ENCODE data around the gene PSMB11.

PSMB11 gene

GRCh38 chr14:23040100-23040499, 1.9 kb upstream of the PSMB11 start:
- Histone ChIP-seq H3K79me2 (ENCODE audit: insufficient read depth, low read length) (no peaks in the 10 kb centered on the region), H4K20me1 (ENCODE audit: insufficient read depth, low read length) (no peaks in the 10 kb centered on the region), H3K4me3 (ENCODE audit: low read depth, low read length, poor library complexity, severe bottlenecking) (no peak overlapping the region), H3K9ac (ENCODE audit: low read length) (no peak overlapping the region), H3K36me3 (ENCODE audit: insufficient read depth, low read length) (no peaks in the 10 kb centered on the region), H3K27me3 (ENCODE audit: insufficient read depth, low read length) (peaks cover 1% of the 10 kb centered on the region; the same call in 1 of the 2 replicates), H3K27ac (ENCODE audit: low read depth, low read length, poor library complexity, severe bottlenecking) (no peak overlapping the region), H3K9me2 (ENCODE audit: low read depth, low read length) (no peaks in the 10 kb centered on the region), H3K4me1 (ENCODE audit: insufficient read depth, low read length, severe bottlenecking) (peaks cover 8% of the 10 kb centered on the region), H3K9me3 (ENCODE audit: low read length) (no peaks in the 10 kb centered on the region), H3K4me2 (ENCODE audit: low read length) (no peak overlapping the region), H2AFZ (ENCODE audit: low read length) (no peak overlapping the region), H3F3A (ENCODE audit: insufficient read depth, low read length) (no peaks in the 10 kb centered on the region)
- TF ChIP-seq, protein P1, sequence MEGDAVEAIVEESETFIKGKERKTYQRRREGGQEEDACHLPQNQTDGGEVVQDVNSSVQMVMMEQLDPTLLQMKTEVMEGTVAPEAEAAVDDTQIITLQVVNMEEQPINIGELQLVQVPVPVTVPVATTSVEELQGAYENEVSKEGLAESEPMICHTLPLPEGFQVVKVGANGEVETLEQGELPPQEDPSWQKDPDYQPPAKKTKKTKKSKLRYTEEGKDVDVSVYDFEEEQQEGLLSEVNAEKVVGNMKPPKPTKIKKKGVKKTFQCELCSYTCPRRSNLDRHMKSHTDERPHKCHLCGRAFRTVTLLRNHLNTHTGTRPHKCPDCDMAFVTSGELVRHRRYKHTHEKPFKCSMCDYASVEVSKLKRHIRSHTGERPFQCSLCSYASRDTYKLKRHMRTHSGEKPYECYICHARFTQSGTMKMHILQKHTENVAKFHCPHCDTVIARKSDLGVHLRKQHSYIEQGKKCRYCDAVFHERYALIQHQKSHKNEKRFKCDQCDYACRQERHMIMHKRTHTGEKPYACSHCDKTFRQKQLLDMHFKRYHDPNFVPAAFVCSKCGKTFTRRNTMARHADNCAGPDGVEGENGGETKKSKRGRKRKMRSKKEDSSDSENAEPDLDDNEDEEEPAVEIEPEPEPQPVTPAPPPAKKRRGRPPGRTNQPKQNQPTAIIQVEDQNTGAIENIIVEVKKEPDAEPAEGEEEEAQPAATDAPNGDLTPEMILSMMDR (IDR thresholded peaks at IDR 0.05; ENCODE audit: low read length): no peak
- TF ChIP-seq EZH2 (IDR thresholded peaks at IDR 0.05; ENCODE audit: borderline replicate concordance, low read length): no peak

DNA sequence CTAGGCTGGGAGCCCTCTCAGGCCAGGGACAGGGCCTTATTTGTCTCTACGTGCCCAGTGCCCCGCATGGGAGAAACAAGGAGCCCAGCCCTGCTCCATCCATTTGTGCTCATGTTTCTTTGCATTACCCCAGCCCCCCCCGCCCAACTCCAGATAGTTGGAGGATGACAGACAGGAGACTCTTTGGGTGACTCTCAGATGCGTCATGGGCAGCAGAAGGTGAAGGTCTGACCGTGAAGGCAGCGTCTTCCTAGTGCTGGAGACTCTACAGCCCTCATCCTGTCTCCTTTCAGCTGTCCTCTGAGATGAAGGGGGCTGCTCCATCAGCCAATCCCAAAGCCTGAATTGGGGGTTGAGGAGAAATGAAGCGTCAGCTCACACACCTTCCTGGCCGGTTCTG, 283 bp upstream of the PSMB11 start:
- Histone ChIP-seq H3K9me3 (ENCODE audit: low read length) (no peaks in the 10 kb centered on the region), H3K4me1 (ENCODE audit: insufficient read depth, low read length, severe bottlenecking) (no peaks in the 10 kb centered on the region), H3F3A (ENCODE audit: insufficient read depth, low read length) (no peaks in the 10 kb centered on the region), H3K4me3 (ENCODE audit: low read depth, low read length, poor library complexity, severe bottlenecking) (no peak overlapping the region), H3K27me3 (ENCODE audit: insufficient read depth, low read length) (peaks cover 7% of the 10 kb centered on the region; the same call in 1 of the 2 replicates), H3K9ac (ENCODE audit: low read length) (no peak overlapping the region), H4K20me1 (ENCODE audit: insufficient read depth, low read length) (no peaks in the 10 kb centered on the region), H2AFZ (ENCODE audit: low read length) (no peak overlapping the region), H3K27ac (ENCODE audit: low read depth, low read length, poor library complexity, severe bottlenecking) (no peak overlapping the region), H3K36me3 (ENCODE audit: insufficient read depth, low read length) (no peaks in the 10 kb centered on the region), H3K9me2 (ENCODE audit: low read depth, low read length) (no peaks in the 10 kb centered on the region), H3K4me2 (ENCODE audit: low read length) (no peak overlapping the region), H3K79me2 (ENCODE audit: insufficient read depth, low read length) (no peaks in the 10 kb centered on the region)
- TF ChIP-seq EZH2 (IDR thresholded peaks at IDR 0.05; ENCODE audit: borderline replicate concordance, low read length): no peak
- TF ChIP-seq, protein P1 (IDR thresholded peaks at IDR 0.05; ENCODE audit: low read length): no peak

DNA sequence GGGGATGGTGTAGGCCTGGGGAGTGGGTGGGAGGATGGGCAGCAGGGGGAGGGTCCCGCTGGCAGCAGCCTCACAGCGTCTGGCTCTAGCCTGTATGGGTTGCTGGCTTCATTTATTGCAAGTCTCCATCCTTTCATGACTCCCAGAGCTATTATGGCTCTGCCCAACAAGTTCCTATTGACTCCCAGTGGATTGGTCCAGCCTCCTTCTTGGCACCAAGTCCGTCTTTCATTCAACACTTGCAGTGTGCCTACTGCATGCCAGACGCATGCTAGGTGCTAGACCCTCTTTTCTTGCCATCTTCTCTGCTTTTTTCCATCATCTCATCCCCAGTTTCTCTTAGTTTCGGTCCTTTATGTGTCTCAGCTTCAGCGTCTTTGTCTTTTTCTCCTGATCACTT, 1.1 kb downstream of the PSMB11 start:
- H3F3A ChIP-seq (ENCODE audit: insufficient read depth, low read length): no peaks in the 10 kb centered on the region
- no peaks in the 10 kb centered on the region for H3K9me3 ChIP-seq (ENCODE audit: low read length)
- H3K9me2 ChIP-seq (ENCODE audit: low read depth, low read length): no peaks in the 10 kb centered on the region
- no peaks in the 10 kb centered on the region for H3K79me2 ChIP-seq (ENCODE audit: insufficient read depth, low read length)
- H2AFZ ChIP-seq (ENCODE audit: low read length): no peak overlapping the region
- no peak overlapping the region for H3K27ac ChIP-seq (ENCODE audit: low read depth, low read length, poor library complexity, severe bottlenecking)
- no peak overlapping the region for H3K9ac ChIP-seq (ENCODE audit: low read length)
- TF ChIP-seq, protein P1 (IDR thresholded peaks at IDR 0.05; ENCODE audit: low read length): no peak
- no peak for TF ChIP-seq EZH2 (IDR thresholded peaks at IDR 0.05; ENCODE audit: borderline replicate concordance, low read length)
- H3K4me3 ChIP-seq (ENCODE audit: low read depth, low read length, poor library complexity, severe bottlenecking): no peak overlapping the region
- H3K4me1 ChIP-seq (ENCODE audit: insufficient read depth, low read length, severe bottlenecking): no peaks in the 10 kb centered on the region
- no peak overlapping the region for H3K4me2 ChIP-seq (ENCODE audit: low read length)
- no peaks in the 10 kb centered on the region for H4K20me1 ChIP-seq (ENCODE audit: insufficient read depth, low read length)
- peaks cover 7% of the 10 kb centered on the region; the same call in 1 of the 2 replicates for H3K27me3 ChIP-seq (ENCODE audit: insufficient read depth, low read length)
- H3K36me3 ChIP-seq (ENCODE audit: insufficient read depth, low read length): no peaks in the 10 kb centered on the region

Data from OCI-LY1 (cell line).